ENCODE data around the gene AIM2. TPM values are rescaled to one million over a fixed set of nuclear protein-coding genes. Genes with fewer than 3 reads are reported as not detected.

Gene AIM2
- total and polyA plus RNA-seq, 2 of the 13 experiments (the other 11 are each of a cell fraction or from before 2014, with no cell fraction given): not detected

- TF ChIP-seq, protein P1, sequence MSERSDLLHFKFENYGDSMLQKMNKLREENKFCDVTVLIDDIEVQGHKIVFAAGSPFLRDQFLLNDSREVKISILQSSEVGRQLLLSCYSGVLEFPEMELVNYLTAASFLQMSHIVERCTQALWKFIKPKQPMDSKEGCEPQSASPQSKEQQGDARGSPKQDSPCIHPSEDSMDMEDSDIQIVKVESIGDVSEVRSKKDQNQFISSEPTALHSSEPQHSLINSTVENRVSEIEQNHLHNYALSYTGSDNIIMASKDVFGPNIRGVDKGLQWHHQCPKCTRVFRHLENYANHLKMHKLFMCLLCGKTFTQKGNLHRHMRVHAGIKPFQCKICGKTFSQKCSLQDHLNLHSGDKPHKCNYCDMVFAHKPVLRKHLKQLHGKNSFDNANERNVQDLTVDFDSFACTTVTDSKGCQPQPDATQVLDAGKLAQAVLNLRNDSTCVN (CRISPR knock-in tag; IDR thresholded peaks at IDR 0.05; ENCODE audit: borderline replicate concordance): no peak
- TF ChIP-seq HNRNPLL (IDR thresholded peaks at IDR 0.05; ENCODE audit: low read depth, low read length, poor library complexity, severe bottlenecking): no peak
These were observed 7.7 kb downstream of the AIM2 start (continued) for GRCh38 chr1:159068886-159069285.

- no peak for ATAC-seq
- ChIA-PET CTCF (ENCODE audit: low intra/inter-chr PET ratio, low total read pairs) (no interaction called here), POLR2A (no interaction called here)
- H4K20me1 ChIP-seq (ENCODE audit: insufficient read depth, low read length): no peaks in the 10 kb centered on the region
- H2AFZ ChIP-seq (ENCODE audit: low read length): no peak overlapping the region
- no peak overlapping the region for H3K27ac ChIP-seq (ENCODE audit: extremely low read length, insufficient read depth, low read length)
- peaks cover 0 to 4% of the 10 kb centered on the region in 2 experiments; a peak in 1 of 5 replicates for H3K27me3 ChIP-seq (ENCODE audit: control insufficient read depth in 1 of 2, insufficient read depth in 2 of 2, low read length in 2 of 2)
- no peak overlapping the region for H3K4me2 ChIP-seq (ENCODE audit: low read depth, low read length)
- H3K9me3 ChIP-seq (ENCODE audit: low read length): no peaks in the 10 kb centered on the region
- 11% methylated on average over 6 of the region's 6 CpGs for WGBS (ENCODE audit: low lambda C conversion rate)
- in situ Hi-C loops (cut with HindIII; ENCODE audit: extremely low pct_ligation_motif_present, low pct_unique_long_range_greater_than_20kb) (no loop called here), intact Hi-C loops (cut with micrococcal nuclease; ENCODE audit: unreplicated experiment) (no loop called here)
- H3K9ac ChIP-seq (ENCODE audit: insufficient read depth, low read depth, low read length): no peak overlapping the region
- BruUV-seq (replicated peaks): no TSS peak
- no peaks in the 10 kb centered on the region for H3K79me2 ChIP-seq (ENCODE audit: insufficient read depth, low read length)
- no peak for DNase-seq (ENCODE audit: low spot score)
- no peak overlapping the region for H3K4me3 ChIP-seq (replicated peaks in 1 of 3; ENCODE audit: insufficient read depth in 1 of 3, low read depth in 2 of 3, low read length in 3 of 3)
- FAIRE-seq: no peak
- no peaks in the 10 kb centered on the region for H3K36me3 ChIP-seq (replicated peaks in 1 of 2; ENCODE audit: control insufficient read depth in 1 of 2, insufficient read depth in 2 of 2, low read length in 2 of 2)
- H3K4me1 ChIP-seq (ENCODE audit: insufficient read depth, low read length): no peaks in the 10 kb centered on the region
- TF ChIP-seq ZNF574 (CRISPR knock-in tag; IDR thresholded peaks at IDR 0.05): no peak
- no peak for TF ChIP-seq PCBP2 (optimal IDR thresholded peaks at IDR 0.05; ENCODE audit: low read depth, low read length, poor library complexity, severe bottlenecking)
- no peak for TF ChIP-seq KLF11 (CRISPR knock-in tag; IDR thresholded peaks at IDR 0.05)
- TF ChIP-seq JUNB (CRISPR knock-in tag; IDR thresholded peaks at IDR 0.05; ENCODE audit: borderline replicate concordance): no peak
- no peak for TF ChIP-seq ZNF709 (CRISPR knock-in tag; IDR thresholded peaks at IDR 0.05)
- no peak for TF ChIP-seq PRDM10 (CRISPR knock-in tag; IDR thresholded peaks at IDR 0.05; ENCODE audit: low read depth)
- TF ChIP-seq SOX13 (IDR thresholded peaks at IDR 0.05): no peak
- no peak for TF ChIP-seq SOX13 (CRISPR knock-in tag; conservative IDR thresholded peaks at IDR 0.05 in 1 of 2, IDR thresholded peaks at IDR 0.05 in 1 of 2)
- no peak for TF ChIP-seq FOSL1 (CRISPR knock-in tag; IDR thresholded peaks at IDR 0.05; ENCODE audit: borderline replicate concordance)
- TF ChIP-seq KDM4B (CRISPR knock-in tag; IDR thresholded peaks at IDR 0.05): no peak
- TF ChIP-seq RFXAP (CRISPR knock-in tag; IDR thresholded peaks at IDR 0.05; ENCODE audit: borderline replicate concordance): no peak
- no peak for TF ChIP-seq REL (CRISPR knock-in tag; conservative IDR thresholded peaks at IDR 0.05)
These were observed 8.6 kb downstream of the AIM2 start for GRCh38 chr1:159067699-159068621.
